ENCODE results near the gene RTN4.

Gene RTN4

DNA sequence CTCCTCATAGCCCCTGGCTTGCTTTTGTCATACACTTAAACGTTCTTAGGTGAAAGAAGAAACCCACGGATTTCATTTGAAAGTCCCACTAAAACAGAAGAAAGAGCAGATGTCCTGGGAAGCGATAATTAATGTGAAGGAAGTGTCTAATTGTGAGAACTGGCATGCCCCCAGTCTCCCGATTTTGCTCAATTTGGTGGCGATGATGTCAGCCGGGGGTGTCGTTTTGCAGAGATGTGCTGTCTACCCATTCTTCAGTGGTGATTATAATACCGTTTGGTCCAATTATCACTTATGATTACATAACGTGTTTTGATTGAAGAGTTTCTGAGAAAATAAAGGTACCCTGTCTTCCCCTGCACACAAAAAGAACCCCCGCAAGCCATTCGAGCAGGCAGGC, 103.1 kb downstream of the RTN4 start:
- Histone ChIP-seq H3K4me3 (no peak overlapping the region), H3K27ac (no peak overlapping the region), H3K27me3 (no peaks in the 10 kb centered on the region), H3K36me3 (no peaks in the 10 kb centered on the region), H3K4me1 (peaks cover 0 to 12% (median 9%) of the 10 kb centered on the region in 4 donors), H3K9me3 (no peaks in the 10 kb centered on the region)
- intact Hi-C loops (cut with DNase I; ENCODE audit: low total_unique reads), result no loop called here
- TF ChIP-seq, protein P1, sequence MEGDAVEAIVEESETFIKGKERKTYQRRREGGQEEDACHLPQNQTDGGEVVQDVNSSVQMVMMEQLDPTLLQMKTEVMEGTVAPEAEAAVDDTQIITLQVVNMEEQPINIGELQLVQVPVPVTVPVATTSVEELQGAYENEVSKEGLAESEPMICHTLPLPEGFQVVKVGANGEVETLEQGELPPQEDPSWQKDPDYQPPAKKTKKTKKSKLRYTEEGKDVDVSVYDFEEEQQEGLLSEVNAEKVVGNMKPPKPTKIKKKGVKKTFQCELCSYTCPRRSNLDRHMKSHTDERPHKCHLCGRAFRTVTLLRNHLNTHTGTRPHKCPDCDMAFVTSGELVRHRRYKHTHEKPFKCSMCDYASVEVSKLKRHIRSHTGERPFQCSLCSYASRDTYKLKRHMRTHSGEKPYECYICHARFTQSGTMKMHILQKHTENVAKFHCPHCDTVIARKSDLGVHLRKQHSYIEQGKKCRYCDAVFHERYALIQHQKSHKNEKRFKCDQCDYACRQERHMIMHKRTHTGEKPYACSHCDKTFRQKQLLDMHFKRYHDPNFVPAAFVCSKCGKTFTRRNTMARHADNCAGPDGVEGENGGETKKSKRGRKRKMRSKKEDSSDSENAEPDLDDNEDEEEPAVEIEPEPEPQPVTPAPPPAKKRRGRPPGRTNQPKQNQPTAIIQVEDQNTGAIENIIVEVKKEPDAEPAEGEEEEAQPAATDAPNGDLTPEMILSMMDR (IDR thresholded peaks at IDR 0.05), result no peak
- DNase-seq, result no peak

DNA sequence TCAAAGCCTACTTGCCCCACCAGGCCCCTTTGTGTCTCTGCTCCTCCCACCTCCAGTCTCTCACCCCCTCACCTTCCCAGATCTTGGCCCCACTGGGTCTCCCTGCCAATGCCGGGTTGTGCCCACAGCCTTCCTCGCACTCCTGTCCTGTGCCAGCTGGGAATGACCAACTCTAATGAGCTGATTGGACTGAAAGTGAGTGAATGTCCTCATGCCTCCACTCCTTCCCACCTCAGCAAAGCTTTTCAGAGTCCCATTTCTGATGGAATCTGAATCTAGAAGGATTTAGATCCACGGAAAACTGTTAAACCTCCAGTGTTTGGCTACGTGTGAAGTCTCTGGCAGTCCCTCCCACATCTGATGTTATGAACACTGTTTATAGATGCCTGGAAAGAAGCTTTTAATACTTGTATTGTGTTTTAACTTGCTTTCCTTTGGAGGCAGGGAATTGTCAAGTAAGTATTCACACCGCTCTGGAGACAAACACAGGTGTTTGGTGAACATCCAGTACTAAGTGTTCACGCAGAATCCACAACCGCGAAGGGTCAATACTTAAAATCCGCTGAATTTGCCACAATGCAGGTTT, 103.9 kb downstream of the RTN4 start:
- no peaks in the 10 kb centered on the region for H3K27me3 ChIP-seq
- H3K27ac ChIP-seq, result peak overlapping the region; percentile 23 to 39
- TF ChIP-seq, protein P1 (IDR thresholded peaks at IDR 0.05), result no peak
- intact Hi-C loops (cut with DNase I; ENCODE audit: low total_unique reads), result no loop called here
- peaks cover 0 to 12% (median 9%) of the 10 kb centered on the region in 4 donors for H3K4me1 ChIP-seq
- H3K4me3 ChIP-seq, result no peak overlapping the region
- DNase-seq, result no peak
- no peaks in the 10 kb centered on the region for H3K36me3 ChIP-seq
- H3K9me3 ChIP-seq, result no peaks in the 10 kb centered on the region

- H3K27me3 ChIP-seq, result no peaks in the 10 kb centered on the region
- TF ChIP-seq, protein P1 (IDR thresholded peaks at IDR 0.05), result no peak
- peak overlapping the region; percentile 23 to 39 for H3K27ac ChIP-seq
- intact Hi-C loops (cut with DNase I; ENCODE audit: low total_unique reads), result no loop called here
- H3K9me3 ChIP-seq, result no peaks in the 10 kb centered on the region
- no peak overlapping the region for H3K4me3 ChIP-seq
- peaks cover 0 to 12% (median 9%) of the 10 kb centered on the region in 4 donors for H3K4me1 ChIP-seq
- DNase-seq, result peak; percentile 86 to 87
- no peaks in the 10 kb centered on the region for H3K36me3 ChIP-seq
Observed at GRCh38 chr2:54945391-54946219, 104.6 kb downstream of the RTN4 start.

DNA sequence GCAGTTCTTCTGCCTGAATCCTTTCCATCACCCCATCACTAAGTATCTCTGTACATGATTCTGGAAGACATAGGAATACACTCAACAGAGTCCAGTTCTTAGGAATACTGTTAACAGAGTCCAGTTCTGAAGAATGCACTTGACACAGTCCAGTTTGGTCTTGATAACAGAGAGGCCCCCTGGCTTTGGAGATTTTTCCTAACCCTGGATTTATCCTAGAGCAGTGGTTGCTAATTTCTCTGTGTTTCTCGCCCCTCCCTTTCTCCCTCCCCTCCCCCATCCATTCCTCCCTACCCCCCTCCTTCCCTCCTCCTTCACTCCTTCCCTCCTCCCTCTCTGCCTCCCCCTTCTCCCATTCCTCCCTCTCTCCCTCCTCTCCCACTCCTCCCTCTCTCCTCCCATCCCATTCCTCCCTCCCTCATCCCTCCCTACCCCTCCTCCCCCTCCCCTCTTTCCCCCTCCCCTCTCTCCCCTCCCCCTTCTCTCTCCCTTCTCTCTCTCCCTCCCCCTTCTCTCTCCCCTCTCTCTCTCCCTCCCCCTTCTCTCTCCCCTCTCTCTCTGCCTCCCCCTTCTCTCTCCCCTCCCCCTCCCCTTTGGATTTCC, 105.4 kb downstream of the RTN4 start:
- TF ChIP-seq, protein P1 (IDR thresholded peaks at IDR 0.05), result no peak
- H3K9me3 ChIP-seq, result no peaks in the 10 kb centered on the region
- intact Hi-C loops (cut with DNase I; ENCODE audit: low total_unique reads), result no loop called here
- H3K27ac ChIP-seq, result no peak overlapping the region
- H3K4me1 ChIP-seq, result peaks cover 0 to 12% (median 9%) of the 10 kb centered on the region in 4 donors
- DNase-seq, result no peak
- H3K4me3 ChIP-seq, result no peak overlapping the region
- H3K36me3 ChIP-seq, result no peaks in the 10 kb centered on the region
- H3K27me3 ChIP-seq, result no peaks in the 10 kb centered on the region

GRCh38 chr2:54942373-54942772, 107.9 kb downstream of the RTN4 start:
- intact Hi-C loops (cut with DNase I; ENCODE audit: low total_unique reads), result no loop called here

More at GRCh38 chr2:54942373-54942772, 107.9 kb downstream of the RTN4 start:
- Histone ChIP-seq H3K9me3 (peaks cover 0 to 9% (median 0%) of the 10 kb centered on the region in 3 donors), H3K27me3 (no peaks in the 10 kb centered on the region), H3K36me3 (no peaks in the 10 kb centered on the region), H3K4me3 (no peak overlapping the region), H3K27ac (no peak overlapping the region), H3K4me1 (peaks cover 0 to 12% (median 9%) of the 10 kb centered on the region in 4 donors)
- TF ChIP-seq, protein P1 (IDR thresholded peaks at IDR 0.05), result no peak
- no peak for DNase-seq

Measured in tibial artery (tissue), 4 donors.